Hindlimb muscle (tissue), 1 donor: Measurements from ENCODE around the gene TREX2. TPM values are rescaled to one million over a fixed set of nuclear protein-coding genes. Genes with fewer than 3 reads are reported as not detected.
"Not testable (repeated sequence)": the region's sequence is repeated elsewhere in the genome, so short reads cannot be mapped to it uniquely, and the experiment has no call there.

Experiments
- DNase-seq: peaks from one replicate; pipeline ENCODE4 v3.0.0-alpha.2; 2013
- polyA plus RNA-seq: library from polyadenylated mRNA; unstranded; fragments of 120-200 nt; gene quantifications from one replicate; pipeline ENCODE4 v1.2.1, GENCODE V29; 2013; ENCODE audit not compliant: insufficient read length

TREX2 gene
- polyA plus RNA-seq, 1 donor: 0.43 TPM

GRCh38 chrX:153406903-153407302 is 39.0 kb downstream of the TREX2 start:
- no peak for DNase-seq

- no peak for DNase-seq
These were observed 39.8 kb downstream of the TREX2 start for GRCh38 chrX:153406011-153406410.

- no peak for DNase-seq
These were observed 40.4 kb downstream of the TREX2 start for GRCh38 chrX:153405426-153405825.

- not testable (repeated sequence) for DNase-seq
These were observed 41.5 kb downstream of the TREX2 start for GRCh38 chrX:153404333-153404732.

- DNase-seq: no peak
These were observed 44.6 kb downstream of the TREX2 start, which contains the start of gene PNMA6E for GRCh38 chrX:153401133-153401764. Gene PNMA6E, minus strand, starts transcription at chrX:153401350. Its CDS starts 2,501 bp downstream, at chrX:153398849.

GRCh38 chrX:153400146-153401132 is 45.4 kb downstream of the TREX2 start:
- DNase-seq: no peak

- no peak for DNase-seq
These were observed 47.4 kb downstream of the TREX2 start for GRCh38 chrX:153398275-153398960.

GRCh38 chrX:153397256-153397960 is 48.4 kb downstream of the TREX2 start:
- no peak for DNase-seq

- no peak for DNase-seq
These were observed 49.3 kb downstream of the TREX2 start for GRCh38 chrX:153396320-153397195.

- DNase-seq: no peak
These were observed 50.1 kb downstream of the TREX2 start for GRCh38 chrX:153395613-153396319.

GRCh38 chrX:153394612-153395011 is 51.2 kb downstream of the TREX2 start:
- no peak for DNase-seq

Other genes with a start within 250 kb of the TREX2 start
- gene PNMA6F, start 124.3 kb downstream of the TREX2 start, polyA plus RNA-seq: not detected
- gene ZNF275, start 111.9 kb downstream of the TREX2 start, polyA plus RNA-seq: 7.9 TPM
- not detected for gene PNMA6E, start 44.7 kb downstream of the TREX2 start, polyA plus RNA-seq
- gene ZFP92, start 34.6 kb downstream of the TREX2 start, polyA plus RNA-seq: 0.63 TPM
- 25.9 TPM for gene HAUS7, start 24.5 kb upstream of the TREX2 start, polyA plus RNA-seq
- 101 TPM for gene BGN, start 48.9 kb upstream of the TREX2 start, polyA plus RNA-seq
- 0.36 TPM for gene ATP2B3, start 71.6 kb upstream of the TREX2 start, polyA plus RNA-seq
- 11.5 TPM for gene CCNQ, start 153.1 kb upstream of the TREX2 start, polyA plus RNA-seq
- 0.14 TPM for gene DUSP9, start 201.1 kb upstream of the TREX2 start, polyA plus RNA-seq
- 3.5 TPM for gene PNCK, start 227.8 kb upstream of the TREX2 start, polyA plus RNA-seq
- 43.1 TPM for gene SLC6A8, start 241.9 kb upstream of the TREX2 start, polyA plus RNA-seq